ENCODE measurements around the gene ASXL2. TPM values are rescaled to one million over a fixed set of nuclear protein-coding genes. Genes with fewer than 3 reads are reported as not detected.

The ASXL2 gene
- total RNA-seq, 4 donors from 2014 or later: 19.2 to 23.5 (median 20.4) TPM

DNA sequence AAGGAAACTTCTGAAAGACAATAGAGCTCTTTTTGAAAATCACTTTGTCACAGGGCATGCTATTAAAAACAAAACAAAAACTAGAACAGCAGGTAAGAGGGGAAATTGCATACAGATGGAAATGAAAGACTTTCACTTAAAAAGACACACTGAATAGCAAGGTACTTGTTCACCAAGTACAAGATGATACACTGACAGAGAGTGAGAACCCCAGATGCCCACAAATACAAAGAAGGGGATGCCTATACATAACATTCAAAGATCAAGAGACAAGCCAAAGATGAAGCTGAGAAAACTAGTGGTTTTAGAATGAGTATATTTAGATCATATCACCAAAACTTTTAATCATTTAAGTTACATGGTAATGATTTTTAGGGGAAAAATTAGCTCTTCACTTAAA, 60.7 kb downstream of the ASXL2 start:
- TF ChIP-seq POLR2A (IDR thresholded peaks at IDR 0.05): no peak
- TF ChIP-seq, protein P1, sequence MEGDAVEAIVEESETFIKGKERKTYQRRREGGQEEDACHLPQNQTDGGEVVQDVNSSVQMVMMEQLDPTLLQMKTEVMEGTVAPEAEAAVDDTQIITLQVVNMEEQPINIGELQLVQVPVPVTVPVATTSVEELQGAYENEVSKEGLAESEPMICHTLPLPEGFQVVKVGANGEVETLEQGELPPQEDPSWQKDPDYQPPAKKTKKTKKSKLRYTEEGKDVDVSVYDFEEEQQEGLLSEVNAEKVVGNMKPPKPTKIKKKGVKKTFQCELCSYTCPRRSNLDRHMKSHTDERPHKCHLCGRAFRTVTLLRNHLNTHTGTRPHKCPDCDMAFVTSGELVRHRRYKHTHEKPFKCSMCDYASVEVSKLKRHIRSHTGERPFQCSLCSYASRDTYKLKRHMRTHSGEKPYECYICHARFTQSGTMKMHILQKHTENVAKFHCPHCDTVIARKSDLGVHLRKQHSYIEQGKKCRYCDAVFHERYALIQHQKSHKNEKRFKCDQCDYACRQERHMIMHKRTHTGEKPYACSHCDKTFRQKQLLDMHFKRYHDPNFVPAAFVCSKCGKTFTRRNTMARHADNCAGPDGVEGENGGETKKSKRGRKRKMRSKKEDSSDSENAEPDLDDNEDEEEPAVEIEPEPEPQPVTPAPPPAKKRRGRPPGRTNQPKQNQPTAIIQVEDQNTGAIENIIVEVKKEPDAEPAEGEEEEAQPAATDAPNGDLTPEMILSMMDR (IDR thresholded peaks at IDR 0.05): no peak
- H3K4me3 ChIP-seq (replicated peaks in 1 of 3): no peak overlapping the region
- H3K36me3 ChIP-seq: no peaks in the 10 kb centered on the region
- intact Hi-C loops (cut with DNase I): no loop called here
- H3K9me3 ChIP-seq: no peaks in the 10 kb centered on the region
- H3K27ac ChIP-seq: no peak overlapping the region
- no peaks in the 10 kb centered on the region for H3K27me3 ChIP-seq
- DNase-seq: no peak
- peaks cover 0 to 25% of the 10 kb centered on the region in 2 donors for H3K4me1 ChIP-seq

DNA sequence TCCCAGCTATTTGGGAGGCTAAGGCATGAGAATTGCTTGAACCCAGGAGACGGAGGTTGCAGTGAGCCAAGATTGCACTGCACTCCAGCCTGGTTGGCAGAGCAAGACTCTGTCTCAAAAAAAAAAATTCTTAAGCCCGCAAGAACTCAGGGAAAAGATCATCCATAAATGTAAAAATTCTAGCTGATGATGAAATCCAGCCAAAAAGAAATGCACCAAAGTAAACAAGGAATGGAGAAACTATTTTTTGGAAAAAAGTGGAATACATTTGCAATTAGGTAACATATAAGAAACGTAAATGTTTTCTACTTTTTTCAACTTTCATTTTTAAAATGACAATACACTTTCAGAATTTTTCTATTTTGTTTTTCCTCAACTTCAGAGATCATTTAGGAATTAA, 61.3 kb downstream of the ASXL2 start:
- WGBS, 2 donors: 82 to 88% methylated on average over 3 of the region's 3 CpGs
- H3K36me3 ChIP-seq: no peaks in the 10 kb centered on the region
- intact Hi-C loops (cut with DNase I): no loop called here

GRCh38 chr2:25816249-25816648, 62.0 kb downstream of the ASXL2 start:
- WGBS, 2 donors: 92 to 93% methylated on average over 6 of the region's 6 CpGs
- intact Hi-C loops (cut with DNase I): no loop called here
- Histone ChIP-seq H3K4me3 (replicated peaks in 1 of 3) (no peak overlapping the region), H3K27ac (no peak overlapping the region), H3K4me1 (peaks cover 0 to 14% of the 10 kb centered on the region in 2 donors), H3K9me3 (no peaks in the 10 kb centered on the region), H3K27me3 (no peaks in the 10 kb centered on the region), H3K36me3 (no peaks in the 10 kb centered on the region)
- DNase-seq: no peak
- no peak for TF ChIP-seq POLR2A (IDR thresholded peaks at IDR 0.05)
- TF ChIP-seq, protein P1 (IDR thresholded peaks at IDR 0.05): no peak

More for the DNA sequence above, 61.3 kb downstream of the ASXL2 start:
- Histone ChIP-seq H3K4me1 (peaks cover 0 to 22% of the 10 kb centered on the region in 2 donors), H3K27ac (no peak overlapping the region), H3K4me3 (replicated peaks in 1 of 3) (no peak overlapping the region), H3K9me3 (no peaks in the 10 kb centered on the region), H3K27me3 (no peaks in the 10 kb centered on the region)
- no peak for DNase-seq
- TF ChIP-seq, protein P1 (IDR thresholded peaks at IDR 0.05): no peak
- TF ChIP-seq POLR2A (IDR thresholded peaks at IDR 0.05): no peak

GRCh38 chr2:25814681-25815080, 63.6 kb downstream of the ASXL2 start:
- H3K4me1 ChIP-seq: peaks cover 0 to 10% of the 10 kb centered on the region in 2 donors
- H3K4me3 ChIP-seq (replicated peaks in 1 of 3): no peak overlapping the region
- H3K27ac ChIP-seq: no peak overlapping the region
- H3K36me3 ChIP-seq: no peaks in the 10 kb centered on the region
- intact Hi-C loops (cut with DNase I): no loop called here
- WGBS, 2 donors: 83 to 92% methylated on average over 1 of the region's 1 CpG
- H3K9me3 ChIP-seq: no peaks in the 10 kb centered on the region
- H3K27me3 ChIP-seq: no peaks in the 10 kb centered on the region
- TF ChIP-seq, protein P1 (IDR thresholded peaks at IDR 0.05): no peak
- no peak for TF ChIP-seq POLR2A (IDR thresholded peaks at IDR 0.05)
- no peak for DNase-seq

- Histone ChIP-seq H3K27me3 (no peaks in the 10 kb centered on the region), H3K9me3 (no peaks in the 10 kb centered on the region), H3K36me3 (no peaks in the 10 kb centered on the region), H3K4me3 (replicated peaks in 1 of 3) (no peak overlapping the region), H3K4me1 (no peaks in the 10 kb centered on the region), H3K27ac (no peak overlapping the region)
- TF ChIP-seq, protein P1 (IDR thresholded peaks at IDR 0.05): no peak
- no peak for TF ChIP-seq POLR2A (IDR thresholded peaks at IDR 0.05)
- intact Hi-C loops (cut with DNase I): no loop called here
- WGBS, 2 donors: 93 to 94% methylated on average over 5 of the region's 5 CpGs
- no peak for DNase-seq
Observed at GRCh38 chr2:25810428-25810827, 67.9 kb downstream of the ASXL2 start.
